NCI-H1092 (cell line): ENCODE measurements around the gene LIX1L.
A peak's percentile ranks its signal among the peaks of the same experiment; 100 is the strongest.

Experiments
- DNase-seq: peaks from one replicate; lab custom pipeline; 2025; lab: John Stamatoyannopoulos, UW

LIX1L gene

GRCh38 chr1:145893306-145894055 lies 64.3 kb downstream of the LIX1L start:
- DNase-seq = no peak

GRCh38 chr1:145892486-145893087 lies 65.2 kb downstream of the LIX1L start:
- peak; percentile 54 for DNase-seq

GRCh38 chr1:145891587-145892485 lies 66.0 kb downstream of the LIX1L start:
- peak; percentile 99 for DNase-seq

- no peak for DNase-seq
Measured at GRCh38 chr1:145891143-145891542, 66.7 kb downstream of the LIX1L start.

GRCh38 chr1:145889722-145890121 lies 68.1 kb downstream of the LIX1L start:
- peak; percentile 62 for DNase-seq

- DNase-seq = no peak
Measured at GRCh38 chr1:145887631-145888030, 70.2 kb downstream of the LIX1L start.

- no peak for DNase-seq
Measured at GRCh38 chr1:145886816-145887215, 71.0 kb downstream of the LIX1L start.

GRCh38 chr1:145886390-145886789 lies 71.4 kb downstream of the LIX1L start:
- no peak for DNase-seq

GRCh38 chr1:145885738-145886287 lies 72.0 kb downstream of the LIX1L start, which contains the start of gene ANKRD35:
ANKRD35 (minus strand) TSS chr1:145885866; CDS start chr1:145885758, 108 bp downstream.
- DNase-seq = peak; percentile 76

GRCh38 chr1:145884675-145885074 lies 73.1 kb downstream of the LIX1L start:
- DNase-seq = no peak
